ENCODE results near the gene TXNDC2. TPM values are rescaled to one million over a fixed set of nuclear protein-coding genes. Genes with fewer than 3 reads are reported as not detected.

Gene TXNDC2
- total and polyA plus RNA-seq, 9 of the 15 experiments (the other 6 are each of a cell fraction or from before 2014, with no cell fraction given): 1.2 to 4.9 (median 2.3) TPM

DNA sequence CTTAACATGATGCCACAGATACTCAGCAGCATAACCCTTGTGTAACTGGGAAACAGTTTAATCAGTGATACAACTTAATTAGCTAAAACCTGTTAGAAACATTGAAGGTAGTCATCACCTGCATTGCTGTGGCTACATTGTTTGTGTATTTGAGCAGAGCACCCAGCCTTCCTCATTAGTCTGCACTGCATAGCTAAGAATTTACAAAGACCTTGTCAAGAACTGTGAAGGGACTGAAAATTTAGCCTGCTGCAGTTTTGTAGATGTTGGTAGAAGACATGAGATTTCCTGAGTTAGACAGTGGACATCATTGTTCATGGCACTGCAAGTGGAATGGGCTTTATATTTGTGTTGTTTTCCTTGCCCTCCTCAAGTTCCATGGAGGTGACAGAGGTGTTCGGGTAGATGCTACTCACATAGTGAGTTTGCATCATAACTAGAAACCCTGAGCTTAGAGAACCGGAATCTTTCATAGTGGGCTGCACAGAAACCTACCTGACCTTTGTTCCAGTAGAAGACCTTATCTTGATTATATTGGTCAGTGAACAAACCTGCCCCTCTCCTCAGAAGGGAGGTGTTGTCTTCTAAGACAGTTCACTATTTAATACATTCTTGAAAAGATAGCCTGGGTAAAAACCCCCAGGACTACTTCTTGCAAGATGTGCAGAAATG is 40.6 kb downstream of the TXNDC2 start:
- H3K4me2 ChIP-seq (ENCODE audit: insufficient read depth, low read length): peak overlapping the region; percentile 71
- H3K36me3 ChIP-seq (ENCODE audit: control insufficient read depth, insufficient read depth, low read length): peaks cover 52% of the 10 kb centered on the region
- CTCF ChIA-PET (ENCODE audit: low intra/inter-chr PET ratio): no interaction called here
- FAIRE-seq: peak; percentile 11
- H3K27ac ChIP-seq (ENCODE audit: extremely low read depth, low read depth, low read length): peak overlapping the region; percentile 69
- no peak overlapping the region; a peak in 1 of 4 replicates for H3K9ac ChIP-seq (ENCODE audit: insufficient read depth in 1 of 2, low read depth in 2 of 2, low read length in 2 of 2)
- intact Hi-C loops (cut with micrococcal nuclease): loop anchor here (2.0 kb wide), 1 partner anchor 26 kb away; no protein-coding TSS in a partner anchor
- peaks cover 35% of the 10 kb centered on the region for H4K20me1 ChIP-seq (replicated peaks; ENCODE audit: control insufficient read depth, insufficient read depth, low read length)
- POLR2A ChIA-PET: interaction anchor here (0.5 to 5.5 kb wide), 16 partner anchors 9 to 1074 kb away, joined by 3 to 72 read pairs (median 4); partner anchors contain the start of genes TXNDC2 and VAPA
- peak; percentile 55 for ATAC-seq
- H3K27me3 ChIP-seq (ENCODE audit: control insufficient read depth in 2 of 2, insufficient read depth in 2 of 2, low read length in 2 of 2): no peaks in the 10 kb centered on the region
- H3K4me3 ChIP-seq: no peak overlapping the region
- peaks cover 4 to 75% of the 10 kb centered on the region in 2 experiments; a peak in 4 of 5 replicates for H3K4me1 ChIP-seq (replicated peaks in 1 of 2; ENCODE audit: control insufficient read depth in 2 of 2, insufficient read depth in 2 of 2, low read length in 2 of 2)
- WGBS (ENCODE audit: insufficient coverage, low coverage, missing lambda C conversion rate): 0% methylated on average over 2 of the region's 2 CpGs
- BruUV-seq (replicated peaks): no TSS peak
- peaks cover 100% of the 10 kb centered on the region for H3K79me2 ChIP-seq (ENCODE audit: control insufficient read depth, insufficient read depth, low read length)
- DNase-seq (ENCODE audit: extremely low read depth in 1 of 4, low spot score in 3 of 4): peak in 1 of 4 experiments; percentile 53
- in situ Hi-C loops (cut with MboI): no loop called here
- H3K9me3 ChIP-seq (replicated peaks; ENCODE audit: control insufficient read depth, insufficient read depth, low read depth, low read length): no peaks in the 10 kb centered on the region
- no peaks in the 10 kb centered on the region for H3K9me1 ChIP-seq (ENCODE audit: control insufficient read depth, insufficient read depth, low read length)
- no peak overlapping the region for H2AFZ ChIP-seq (ENCODE audit: low read depth, low read length)
- 0 out of 2 replicates have a peak, but pooled peaks have one; percentile 25 for TF ChIP-seq C11orf30 (IDR thresholded peaks at IDR 0.05; ENCODE audit: low read depth)
- 0 out of 2 replicates have a peak, but pooled peaks have one; percentile 17 for TF ChIP-seq ATF3 (IDR thresholded peaks at IDR 0.05)
- no peak for TF ChIP-seq ATF3 (CRISPR knock-in tag; conservative IDR thresholded peaks at IDR 0.05)
- TF ChIP-seq GABPB1 (CRISPR knock-in tag; IDR thresholded peaks at IDR 0.05): peak; percentile 20; the same call in 1 of the 2 replicates
- TF ChIP-seq CGGBP1 (CRISPR knock-in tag; IDR thresholded peaks at IDR 0.05): 0 out of 2 replicates have a peak, but pooled peaks have one; percentile 41
- TF ChIP-seq, protein P1, sequence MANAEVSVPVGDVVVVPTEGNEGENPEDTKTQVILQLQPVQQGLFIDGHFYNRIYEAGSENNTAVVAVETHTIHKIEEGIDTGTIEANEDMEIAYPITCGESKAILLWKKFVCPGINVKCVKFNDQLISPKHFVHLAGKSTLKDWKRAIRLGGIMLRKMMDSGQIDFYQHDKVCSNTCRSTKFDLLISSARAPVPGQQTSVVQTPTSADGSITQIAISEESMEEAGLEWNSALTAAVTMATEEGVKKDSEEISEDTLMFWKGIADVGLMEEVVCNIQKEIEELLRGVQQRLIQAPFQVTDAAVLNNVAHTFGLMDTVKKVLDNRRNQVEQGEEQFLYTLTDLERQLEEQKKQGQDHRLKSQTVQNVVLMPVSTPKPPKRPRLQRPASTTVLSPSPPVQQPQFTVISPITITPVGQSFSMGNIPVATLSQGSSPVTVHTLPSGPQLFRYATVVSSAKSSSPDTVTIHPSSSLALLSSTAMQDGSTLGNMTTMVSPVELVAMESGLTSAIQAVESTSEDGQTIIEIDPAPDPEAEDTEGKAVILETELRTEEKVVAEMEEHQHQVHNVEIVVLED (CRISPR knock-in tag; IDR thresholded peaks at IDR 0.05): no peak
- 0 out of 2 replicates have a peak, but pooled peaks have one; percentile 14 for TF ChIP-seq SUPT5H (IDR thresholded peaks at IDR 0.05)
- peak; percentile 48; the same call in 1 of the 2 replicates for TF ChIP-seq SOX6 (IDR thresholded peaks at IDR 0.05)
- TF ChIP-seq, protein P2, sequence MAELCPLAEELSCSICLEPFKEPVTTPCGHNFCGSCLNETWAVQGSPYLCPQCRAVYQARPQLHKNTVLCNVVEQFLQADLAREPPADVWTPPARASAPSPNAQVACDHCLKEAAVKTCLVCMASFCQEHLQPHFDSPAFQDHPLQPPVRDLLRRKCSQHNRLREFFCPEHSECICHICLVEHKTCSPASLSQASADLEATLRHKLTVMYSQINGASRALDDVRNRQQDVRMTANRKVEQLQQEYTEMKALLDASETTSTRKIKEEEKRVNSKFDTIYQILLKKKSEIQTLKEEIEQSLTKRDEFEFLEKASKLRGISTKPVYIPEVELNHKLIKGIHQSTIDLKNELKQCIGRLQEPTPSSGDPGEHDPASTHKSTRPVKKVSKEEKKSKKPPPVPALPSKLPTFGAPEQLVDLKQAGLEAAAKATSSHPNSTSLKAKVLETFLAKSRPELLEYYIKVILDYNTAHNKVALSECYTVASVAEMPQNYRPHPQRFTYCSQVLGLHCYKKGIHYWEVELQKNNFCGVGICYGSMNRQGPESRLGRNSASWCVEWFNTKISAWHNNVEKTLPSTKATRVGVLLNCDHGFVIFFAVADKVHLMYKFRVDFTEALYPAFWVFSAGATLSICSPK (IDR thresholded peaks at IDR 0.05; ENCODE audit: borderline replicate concordance): no peak
- TF ChIP-seq, protein P3, sequence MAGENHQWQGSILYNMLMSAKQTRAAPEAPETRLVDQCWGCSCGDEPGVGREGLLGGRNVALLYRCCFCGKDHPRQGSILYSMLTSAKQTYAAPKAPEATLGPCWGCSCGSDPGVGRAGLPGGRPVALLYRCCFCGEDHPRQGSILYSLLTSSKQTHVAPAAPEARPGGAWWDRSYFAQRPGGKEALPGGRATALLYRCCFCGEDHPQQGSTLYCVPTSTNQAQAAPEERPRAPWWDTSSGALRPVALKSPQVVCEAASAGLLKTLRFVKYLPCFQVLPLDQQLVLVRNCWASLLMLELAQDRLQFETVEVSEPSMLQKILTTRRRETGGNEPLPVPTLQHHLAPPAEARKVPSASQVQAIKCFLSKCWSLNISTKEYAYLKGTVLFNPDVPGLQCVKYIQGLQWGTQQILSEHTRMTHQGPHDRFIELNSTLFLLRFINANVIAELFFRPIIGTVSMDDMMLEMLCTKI (IDR thresholded peaks at IDR 0.05; ENCODE audit: partially characterized antibody): no peak
- no peak for TF ChIP-seq ASH1L (IDR thresholded peaks at IDR 0.05; ENCODE audit: borderline replicate concordance, low read depth, partially characterized antibody)
- no peak for TF ChIP-seq CEBPG (CRISPR knock-in tag; IDR thresholded peaks at IDR 0.05)
- TF ChIP-seq CEBPG (tag; conservative IDR thresholded peaks at IDR 0.05 in 1 of 2, IDR thresholded peaks at IDR 0.05 in 1 of 2): peak in 1 of 2 experiments; percentile 21; a peak in 2 of 4 replicates
- TF ChIP-seq NR2C2 (CRISPR knock-in tag; IDR thresholded peaks at IDR 0.05): no peak
- TF ChIP-seq NR2C2 (tag; IDR thresholded peaks at IDR 0.05): 0 out of 2 replicates have a peak, but pooled peaks have one; percentile 31
- TF ChIP-seq ZNF384 (IDR thresholded peaks at IDR 0.05; ENCODE audit: low read depth, low read length): no peak

Measured in K562 (cell line).